ENCODE results near the gene KCTD8. TPM values are rescaled to one million over a fixed set of nuclear protein-coding genes. Genes with fewer than 3 reads are reported as not detected.

The KCTD8 gene
- total RNA-seq, 4 donors from 2014 or later = 0.34 to 1.6 (median 0.48) TPM

GRCh38 chr4:44415251-44415650 lies 33.4 kb downstream of the KCTD8 start:
- Histone ChIP-seq H3K27me3 (no peaks in the 10 kb centered on the region), H3K36me3 (no peaks in the 10 kb centered on the region), H3K4me3 (no peak overlapping the region), H3K27ac (no peak overlapping the region), H3K9me3 (no peaks in the 10 kb centered on the region), H3K4me1 (no peaks in the 10 kb centered on the region)
- TF ChIP-seq POLR2AphosphoS5 (IDR thresholded peaks at IDR 0.05) (no peak), EP300 (IDR thresholded peaks at IDR 0.05) (no peak), POLR2A (IDR thresholded peaks at IDR 0.05) (no peak)
- TF ChIP-seq, protein P1, sequence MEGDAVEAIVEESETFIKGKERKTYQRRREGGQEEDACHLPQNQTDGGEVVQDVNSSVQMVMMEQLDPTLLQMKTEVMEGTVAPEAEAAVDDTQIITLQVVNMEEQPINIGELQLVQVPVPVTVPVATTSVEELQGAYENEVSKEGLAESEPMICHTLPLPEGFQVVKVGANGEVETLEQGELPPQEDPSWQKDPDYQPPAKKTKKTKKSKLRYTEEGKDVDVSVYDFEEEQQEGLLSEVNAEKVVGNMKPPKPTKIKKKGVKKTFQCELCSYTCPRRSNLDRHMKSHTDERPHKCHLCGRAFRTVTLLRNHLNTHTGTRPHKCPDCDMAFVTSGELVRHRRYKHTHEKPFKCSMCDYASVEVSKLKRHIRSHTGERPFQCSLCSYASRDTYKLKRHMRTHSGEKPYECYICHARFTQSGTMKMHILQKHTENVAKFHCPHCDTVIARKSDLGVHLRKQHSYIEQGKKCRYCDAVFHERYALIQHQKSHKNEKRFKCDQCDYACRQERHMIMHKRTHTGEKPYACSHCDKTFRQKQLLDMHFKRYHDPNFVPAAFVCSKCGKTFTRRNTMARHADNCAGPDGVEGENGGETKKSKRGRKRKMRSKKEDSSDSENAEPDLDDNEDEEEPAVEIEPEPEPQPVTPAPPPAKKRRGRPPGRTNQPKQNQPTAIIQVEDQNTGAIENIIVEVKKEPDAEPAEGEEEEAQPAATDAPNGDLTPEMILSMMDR (IDR thresholded peaks at IDR 0.05) = no peak
- 97% methylated on average over 1 of the region's 1 CpG for WGBS
- DNase-seq (ENCODE audit: low spot score in 2 of 2) = no peak

- Histone ChIP-seq H3K27ac (no peak overlapping the region), H3K9me3 (peaks cover 2% of the 10 kb centered on the region), H3K36me3 (no peaks in the 10 kb centered on the region), H3K4me3 (no peak overlapping the region), H3K27me3 (no peaks in the 10 kb centered on the region), H3K4me1 (no peaks in the 10 kb centered on the region)
- TF ChIP-seq POLR2A (IDR thresholded peaks at IDR 0.05) (no peak), POLR2AphosphoS5 (IDR thresholded peaks at IDR 0.05) (no peak), EP300 (IDR thresholded peaks at IDR 0.05) (no peak)
- TF ChIP-seq, protein P1 (IDR thresholded peaks at IDR 0.05) = no peak
- 80% methylated on average over 3 of the region's 3 CpGs for WGBS
- no peak for DNase-seq (ENCODE audit: low spot score in 2 of 2)
Measured at GRCh38 chr4:44368413-44369167, 80.0 kb downstream of the KCTD8 start.

DNA sequence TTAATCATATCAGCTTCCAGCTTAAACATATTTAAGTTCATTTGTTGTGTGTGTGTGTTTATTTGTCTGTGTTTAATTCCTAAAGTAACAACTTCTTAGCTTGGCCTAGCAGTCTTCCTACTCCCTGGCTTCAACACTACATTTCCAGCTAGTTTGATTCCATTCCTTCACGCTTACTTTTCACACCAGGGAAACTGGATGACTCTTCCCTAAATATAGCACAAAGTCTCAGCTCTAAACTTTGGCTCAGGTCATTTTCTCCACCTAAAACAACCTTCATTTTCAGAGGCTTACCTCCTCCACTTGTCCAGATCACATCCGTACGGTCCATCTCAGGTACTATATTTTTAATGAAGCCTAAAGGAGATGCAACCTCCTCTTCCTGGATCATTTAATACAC lies 94.4 kb downstream of the KCTD8 start:
- 90% methylated on average over 3 of the region's 3 CpGs for WGBS
- DNase-seq (ENCODE audit: low spot score in 2 of 2) = no peak
- no peaks in the 10 kb centered on the region for H3K4me1 ChIP-seq

GRCh38 chr4:44351069-44351468 lies 97.5 kb downstream of the KCTD8 start:
- Histone ChIP-seq H3K9me3 (no peaks in the 10 kb centered on the region), H3K36me3 (no peaks in the 10 kb centered on the region), H3K27me3 (no peaks in the 10 kb centered on the region), H3K4me1 (no peaks in the 10 kb centered on the region), H3K27ac (no peak overlapping the region), H3K4me3 (no peak overlapping the region)
- TF ChIP-seq, protein P1 (IDR thresholded peaks at IDR 0.05) = no peak
- TF ChIP-seq POLR2AphosphoS5 (IDR thresholded peaks at IDR 0.05) (no peak), POLR2A (IDR thresholded peaks at IDR 0.05) (no peak), EP300 (IDR thresholded peaks at IDR 0.05) (no peak)
- no peak for DNase-seq (ENCODE audit: low spot score in 2 of 2)
- WGBS = 64% methylated on average over 3 of the region's 3 CpGs

More for the DNA sequence above, 94.4 kb downstream of the KCTD8 start:
- Histone ChIP-seq H3K27ac (no peak overlapping the region), H3K27me3 (no peaks in the 10 kb centered on the region), H3K4me3 (no peak overlapping the region), H3K9me3 (no peaks in the 10 kb centered on the region), H3K36me3 (no peaks in the 10 kb centered on the region)
- TF ChIP-seq POLR2A (IDR thresholded peaks at IDR 0.05) (no peak), EP300 (IDR thresholded peaks at IDR 0.05) (no peak), POLR2AphosphoS5 (IDR thresholded peaks at IDR 0.05) (no peak)
- TF ChIP-seq, protein P1 (IDR thresholded peaks at IDR 0.05) = no peak

GRCh38 chr4:44342800-44343199 lies 105.8 kb downstream of the KCTD8 start:
- H3K27ac ChIP-seq = no peak overlapping the region
- H3K4me3 ChIP-seq = no peak overlapping the region
- H3K27me3 ChIP-seq = no peaks in the 10 kb centered on the region
- 65% methylated on average over 1 of the region's 1 CpG for WGBS
- TF ChIP-seq POLR2AphosphoS5 (IDR thresholded peaks at IDR 0.05) = no peak
- TF ChIP-seq, protein P1 (IDR thresholded peaks at IDR 0.05) = no peak
- TF ChIP-seq POLR2A (IDR thresholded peaks at IDR 0.05) = no peak
- TF ChIP-seq EP300 (IDR thresholded peaks at IDR 0.05) = no peak
- no peaks in the 10 kb centered on the region for H3K9me3 ChIP-seq
- no peaks in the 10 kb centered on the region for H3K4me1 ChIP-seq
- no peak for DNase-seq (ENCODE audit: low spot score in 2 of 2)
- no peaks in the 10 kb centered on the region for H3K36me3 ChIP-seq

Data from suprapubic skin (tissue), 4 donors.